H1 (cell line): ENCODE data around the gene HMSD.

Experiments used
- CEBPB ChIP-seq: IDR thresholded peaks from 2 replicates; pipeline ENCODE4 v1.6.1; 2012; ENCODE audit warnings: low read depth, low read length
- EZH2 ChIP-seq: fragments of 200-600 bp; sonication (generic); IDR thresholded peaks from 2 replicates; pipeline ENCODE4 v1.7.1; 2012; ENCODE audit warnings: low read depth, mild to moderate bottlenecking, moderate library complexity, low read length, inconsistent platforms; ENCODE audit not compliant: severe bottlenecking
- POLR2A ChIP-seq, 2 experiments: IDR thresholded peaks; 1 replicate in 1 of 2; 2 replicates in 1 of 2; pipeline ENCODE4 v1.6.1; 2011; ENCODE audit warnings: low read depth in 2 of 2, low read length in 2 of 2, mild to moderate bottlenecking in 2 of 2; ENCODE audit errors: control extremely low read depth in 1 of 2
- POLR2AphosphoS5 ChIP-seq: IDR thresholded peaks from 2 replicates; pipeline ENCODE4 v1.6.1; 2011; ENCODE audit warnings: low read depth, low read length
- SP2 ChIP-seq: IDR thresholded peaks from 2 replicates; pipeline ENCODE4 v1.6.1; 2012; ENCODE audit warnings: mild to moderate bottlenecking, low read length, inconsistent platforms
- TF ChIP-seq, protein P1 (sequence below), 3 experiments: IDR thresholded peaks; 1 replicate in 2 of 3; 2 replicates in 1 of 3; pipeline versions ENCODE4 v1.5.1 to v1.6.1; 2011; ENCODE audit warnings: low read length in 3 of 3, mild to moderate bottlenecking in 3 of 3, inconsistent platforms in 2 of 3, low read depth in 1 of 3, moderate library complexity in 1 of 3; ENCODE audit not compliant: insufficient read depth in 1 of 3; ENCODE audit errors: control extremely low read depth in 1 of 3

DNA sequence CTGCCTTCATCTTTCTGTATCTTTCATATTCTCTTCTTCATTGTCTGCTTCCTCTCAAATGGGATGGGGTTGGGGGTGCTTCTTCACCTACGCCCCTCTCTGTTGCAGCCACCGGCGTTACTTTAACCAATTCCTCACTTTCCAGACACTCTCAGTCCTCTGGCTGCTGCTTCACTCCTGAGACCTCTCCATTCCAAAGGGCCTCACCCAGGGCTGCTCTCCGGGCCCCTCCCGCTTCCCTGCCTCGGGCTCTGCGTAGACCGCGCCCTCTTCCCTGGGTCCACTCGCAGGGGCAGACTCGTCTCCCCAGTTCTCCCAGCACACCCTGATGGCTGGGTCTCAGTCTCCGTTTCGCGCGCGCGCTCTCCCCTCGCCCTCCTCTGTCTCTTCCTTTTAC lies 21.7 kb downstream of the HMSD start:
- no peak for TF ChIP-seq CEBPB
- no peak for TF ChIP-seq SP2
- TF ChIP-seq, protein P1, sequence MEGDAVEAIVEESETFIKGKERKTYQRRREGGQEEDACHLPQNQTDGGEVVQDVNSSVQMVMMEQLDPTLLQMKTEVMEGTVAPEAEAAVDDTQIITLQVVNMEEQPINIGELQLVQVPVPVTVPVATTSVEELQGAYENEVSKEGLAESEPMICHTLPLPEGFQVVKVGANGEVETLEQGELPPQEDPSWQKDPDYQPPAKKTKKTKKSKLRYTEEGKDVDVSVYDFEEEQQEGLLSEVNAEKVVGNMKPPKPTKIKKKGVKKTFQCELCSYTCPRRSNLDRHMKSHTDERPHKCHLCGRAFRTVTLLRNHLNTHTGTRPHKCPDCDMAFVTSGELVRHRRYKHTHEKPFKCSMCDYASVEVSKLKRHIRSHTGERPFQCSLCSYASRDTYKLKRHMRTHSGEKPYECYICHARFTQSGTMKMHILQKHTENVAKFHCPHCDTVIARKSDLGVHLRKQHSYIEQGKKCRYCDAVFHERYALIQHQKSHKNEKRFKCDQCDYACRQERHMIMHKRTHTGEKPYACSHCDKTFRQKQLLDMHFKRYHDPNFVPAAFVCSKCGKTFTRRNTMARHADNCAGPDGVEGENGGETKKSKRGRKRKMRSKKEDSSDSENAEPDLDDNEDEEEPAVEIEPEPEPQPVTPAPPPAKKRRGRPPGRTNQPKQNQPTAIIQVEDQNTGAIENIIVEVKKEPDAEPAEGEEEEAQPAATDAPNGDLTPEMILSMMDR (IDR thresholded peaks at IDR 0.05; ENCODE audit: control extremely low read depth in 1 of 3, insufficient read depth in 1 of 3, low read depth in 1 of 3, low read length in 3 of 3) = no peak
- peak in 1 of 2 experiments; percentile 1; a peak in 1 of 3 replicates for TF ChIP-seq POLR2A (IDR thresholded peaks at IDR 0.05; ENCODE audit: control extremely low read depth in 1 of 2, low read depth in 2 of 2, low read length in 2 of 2)
- TF ChIP-seq POLR2AphosphoS5 = no peak; the same call in 1 of the 2 replicates
- no peak for TF ChIP-seq EZH2
